ENCODE data around the gene RNF225.

DNA sequence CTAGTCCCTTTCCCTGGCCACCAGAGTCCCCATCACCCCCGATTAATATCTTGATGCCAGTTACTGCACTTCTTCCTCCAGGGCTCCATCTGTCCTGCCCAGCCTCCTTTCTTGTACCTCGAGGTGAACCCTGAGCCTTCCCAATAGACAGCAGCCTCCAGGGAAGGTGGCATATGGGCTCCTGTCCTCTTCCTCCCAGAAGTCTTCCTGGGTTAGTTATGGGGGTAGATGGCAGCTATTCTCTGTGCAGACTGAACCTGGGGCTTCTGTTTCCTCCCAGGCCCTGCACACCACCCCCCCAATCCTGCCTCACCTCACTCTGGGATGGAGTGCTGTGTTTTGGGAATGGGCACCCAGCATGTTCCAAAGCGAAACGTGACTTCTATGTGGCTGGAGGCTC, 2.6 kb downstream of the RNF225 start:
- TF ChIP-seq, protein P1, sequence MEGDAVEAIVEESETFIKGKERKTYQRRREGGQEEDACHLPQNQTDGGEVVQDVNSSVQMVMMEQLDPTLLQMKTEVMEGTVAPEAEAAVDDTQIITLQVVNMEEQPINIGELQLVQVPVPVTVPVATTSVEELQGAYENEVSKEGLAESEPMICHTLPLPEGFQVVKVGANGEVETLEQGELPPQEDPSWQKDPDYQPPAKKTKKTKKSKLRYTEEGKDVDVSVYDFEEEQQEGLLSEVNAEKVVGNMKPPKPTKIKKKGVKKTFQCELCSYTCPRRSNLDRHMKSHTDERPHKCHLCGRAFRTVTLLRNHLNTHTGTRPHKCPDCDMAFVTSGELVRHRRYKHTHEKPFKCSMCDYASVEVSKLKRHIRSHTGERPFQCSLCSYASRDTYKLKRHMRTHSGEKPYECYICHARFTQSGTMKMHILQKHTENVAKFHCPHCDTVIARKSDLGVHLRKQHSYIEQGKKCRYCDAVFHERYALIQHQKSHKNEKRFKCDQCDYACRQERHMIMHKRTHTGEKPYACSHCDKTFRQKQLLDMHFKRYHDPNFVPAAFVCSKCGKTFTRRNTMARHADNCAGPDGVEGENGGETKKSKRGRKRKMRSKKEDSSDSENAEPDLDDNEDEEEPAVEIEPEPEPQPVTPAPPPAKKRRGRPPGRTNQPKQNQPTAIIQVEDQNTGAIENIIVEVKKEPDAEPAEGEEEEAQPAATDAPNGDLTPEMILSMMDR (IDR thresholded peaks at IDR 0.05) = no peak
- TF ChIP-seq EZH2 (IDR thresholded peaks at IDR 0.05; ENCODE audit: borderline replicate concordance, insufficient read depth, low read depth, low read length, poor library complexity, severe bottlenecking) = no peak

All from B cell (primary cell).